ACC112 (cell line): ENCODE measurements around the gene RRBP1.

Experiments
- H2AFZ ChIP-seq: fragments of 200-600 bp; sonication (generic); one replicate; pipeline ENCODE4 v1.6.0; 2017; ENCODE audit warnings: antibody characterized with exemption, low read length; ENCODE audit not compliant: unreplicated experiment
- H3K27ac ChIP-seq: fragments of 200-600 bp; sonication (generic); 2 replicates; pipeline ENCODE4 v1.5.1; 2014; ENCODE audit warnings: low read depth, mild to moderate bottlenecking, antibody characterized with exemption, low read length, moderate library complexity
- H3K27me3 ChIP-seq: fragments of 200-600 bp; sonication (generic); 2 replicates; pipeline ENCODE4 v1.6.1; 2014; ENCODE audit warnings: mild to moderate bottlenecking, antibody characterized with exemption, low read length, moderate library complexity, mixed read lengths; ENCODE audit not compliant: insufficient read depth
- H3K36me3 ChIP-seq: fragments of 200-600 bp; sonication (generic); 2 replicates; pipeline ENCODE4 v1.6.1; 2016; ENCODE audit warnings: mild to moderate bottlenecking, antibody characterized with exemption, low read length, moderate library complexity, mixed read lengths; ENCODE audit not compliant: insufficient read depth
- H3K4me1 ChIP-seq: fragments of 200-600 bp; sonication (generic); one replicate; pipeline ENCODE4 v1.6.1; 2016; ENCODE audit warnings: low read length, mixed read lengths; ENCODE audit not compliant: insufficient read depth, unreplicated experiment, control insufficient read depth
- H3K4me3 ChIP-seq: fragments of 200-600 bp; sonication (generic); 2 replicates; pipeline ENCODE4 v1.5.1; 2014; ENCODE audit warnings: mild to moderate bottlenecking, low read depth, low read length
- H3K79me2 ChIP-seq: fragments of 200-600 bp; sonication (generic); one replicate; pipeline ENCODE4 v1.6.0; 2016; ENCODE audit warnings: low read length; ENCODE audit not compliant: control insufficient read depth, unreplicated experiment, insufficient read depth

The RRBP1 gene

GRCh38 chr20:17721802-17722486, 39.9 kb upstream of the RRBP1 start:
- Histone ChIP-seq H2AFZ (no peak overlapping the region), H3K36me3 (no peaks in the 10 kb centered on the region), H3K4me1 (no peaks in the 10 kb centered on the region), H3K27ac (no peak overlapping the region), H3K4me3 (no peak overlapping the region), H3K79me2 (no peaks in the 10 kb centered on the region), H3K27me3 (peaks cover 26% of the 10 kb centered on the region)

- Histone ChIP-seq H3K27ac (no peak overlapping the region), H3K79me2 (no peaks in the 10 kb centered on the region), H2AFZ (no peak overlapping the region), H3K4me1 (no peaks in the 10 kb centered on the region), H3K4me3 (no peak overlapping the region), H3K27me3 (peaks cover 26% of the 10 kb centered on the region), H3K36me3 (no peaks in the 10 kb centered on the region)
Measured at GRCh38 chr20:17720755-17721154, 38.7 kb upstream of the RRBP1 start.

DNA sequence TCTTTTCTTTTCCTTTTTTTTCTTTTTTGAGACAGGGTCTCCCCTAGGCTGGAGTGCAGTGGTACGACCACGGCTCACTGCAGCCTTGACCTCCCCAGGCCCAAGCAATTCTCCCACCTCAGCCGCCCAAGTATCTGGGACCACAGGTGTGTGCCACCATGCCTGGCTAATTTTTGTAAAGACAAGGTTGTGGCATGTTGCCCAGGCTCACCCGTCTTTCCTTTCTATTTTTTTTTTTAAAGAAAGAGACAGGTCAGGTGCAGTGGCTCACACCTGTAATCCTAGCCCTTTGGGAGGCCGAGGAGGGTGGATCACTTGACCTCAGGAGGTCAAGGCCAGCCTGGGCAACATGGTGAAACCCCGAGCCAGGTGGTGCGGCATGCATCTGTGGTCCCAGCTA, 34.3 kb upstream of the RRBP1 start:
- Histone ChIP-seq H2AFZ (no peak overlapping the region), H3K27ac (no peak overlapping the region), H3K4me3 (no peak overlapping the region), H3K4me1 (no peaks in the 10 kb centered on the region), H3K79me2 (no peaks in the 10 kb centered on the region), H3K36me3 (no peaks in the 10 kb centered on the region), H3K27me3 (0 out of 2 replicates have a peak, but pooled peaks cover 5% of the 10 kb centered on the region)

GRCh38 chr20:17715075-17715474, 33.0 kb upstream of the RRBP1 start:
- Histone ChIP-seq H3K4me3 (no peak overlapping the region), H3K4me1 (no peaks in the 10 kb centered on the region), H3K27me3 (0 out of 2 replicates have a peak, but pooled peaks cover 5% of the 10 kb centered on the region), H2AFZ (no peak overlapping the region), H3K36me3 (no peaks in the 10 kb centered on the region), H3K79me2 (no peaks in the 10 kb centered on the region), H3K27ac (no peak overlapping the region)

DNA sequence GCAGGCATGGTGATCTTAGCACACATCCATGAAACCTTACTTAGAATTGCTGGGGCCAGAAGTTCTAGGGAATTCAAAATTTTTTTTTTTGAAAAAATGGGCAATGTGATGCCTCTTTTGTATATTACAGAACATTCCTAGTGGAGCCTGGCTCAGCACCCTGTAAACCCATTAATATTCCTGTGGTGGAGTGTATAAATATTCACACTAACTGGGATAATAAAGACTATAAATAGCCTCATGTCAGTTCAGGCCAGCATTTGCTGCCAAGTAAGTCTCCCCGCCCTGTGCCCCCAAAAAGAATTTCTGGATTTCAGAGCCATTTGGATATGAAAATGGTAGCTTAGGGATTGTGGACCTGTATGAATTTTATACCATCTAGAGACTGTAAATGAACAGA, 32.6 kb upstream of the RRBP1 start:
- Histone ChIP-seq H3K4me3 (no peak overlapping the region), H3K79me2 (no peaks in the 10 kb centered on the region), H3K27ac (no peak overlapping the region), H3K36me3 (no peaks in the 10 kb centered on the region), H2AFZ (no peak overlapping the region), H3K27me3 (0 out of 2 replicates have a peak, but pooled peaks cover 5% of the 10 kb centered on the region), H3K4me1 (no peaks in the 10 kb centered on the region)

DNA sequence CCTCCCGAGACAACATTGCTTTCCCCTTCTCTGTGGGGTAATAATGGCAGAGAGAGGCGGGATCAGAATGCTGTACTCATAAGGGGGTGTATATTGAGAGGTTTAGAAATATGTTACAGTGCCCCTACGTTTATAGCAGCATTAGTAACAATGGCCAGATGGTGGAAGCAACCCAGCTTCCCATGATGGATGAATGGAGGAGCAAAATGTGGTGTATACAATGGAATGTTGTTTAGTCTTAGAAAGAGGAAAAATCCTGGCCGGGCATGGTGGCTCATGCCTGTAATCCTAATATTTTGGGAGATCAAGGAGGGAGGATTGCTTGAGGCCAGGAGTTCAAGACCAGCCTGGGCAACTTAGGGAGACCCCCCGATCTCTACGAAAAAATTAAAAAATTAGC, 30.7 kb upstream of the RRBP1 start:
- H3K4me1 ChIP-seq: no peaks in the 10 kb centered on the region
- no peaks in the 10 kb centered on the region for H3K36me3 ChIP-seq
- H3K27me3 ChIP-seq: 0 out of 2 replicates have a peak, but pooled peaks cover 5% of the 10 kb centered on the region

DNA sequence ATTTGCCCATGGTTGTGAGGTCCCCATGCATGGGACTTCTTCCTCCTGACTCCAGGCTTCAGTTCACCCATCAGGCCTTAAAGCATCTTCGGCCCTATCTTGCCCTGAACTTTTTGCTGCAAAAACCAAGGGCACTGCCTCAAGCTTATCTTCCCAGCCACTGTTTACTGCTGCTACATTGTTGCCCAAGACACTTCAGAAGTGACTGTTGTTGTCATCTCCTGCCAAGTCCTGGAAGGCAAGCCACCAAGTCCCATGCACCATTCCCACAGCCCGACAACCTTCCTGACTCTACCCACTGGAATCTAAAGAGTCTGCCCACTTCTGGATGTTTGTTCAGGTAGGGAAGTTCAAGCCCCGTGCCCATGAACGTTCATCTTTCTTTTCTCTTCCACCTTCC, 30.2 kb upstream of the RRBP1 start:
- no peak overlapping the region for H2AFZ ChIP-seq
- H3K4me1 ChIP-seq: no peaks in the 10 kb centered on the region
- H3K27me3 ChIP-seq: 0 out of 2 replicates have a peak, but pooled peaks cover 2% of the 10 kb centered on the region
- no peaks in the 10 kb centered on the region for H3K36me3 ChIP-seq
- no peaks in the 10 kb centered on the region for H3K79me2 ChIP-seq
- no peak overlapping the region for H3K4me3 ChIP-seq
- H3K27ac ChIP-seq: no peak overlapping the region

More for the DNA sequence above, 30.7 kb upstream of the RRBP1 start:
- Histone ChIP-seq H3K4me3 (no peak overlapping the region), H2AFZ (no peak overlapping the region), H3K27ac (no peak overlapping the region), H3K79me2 (no peaks in the 10 kb centered on the region)

DNA sequence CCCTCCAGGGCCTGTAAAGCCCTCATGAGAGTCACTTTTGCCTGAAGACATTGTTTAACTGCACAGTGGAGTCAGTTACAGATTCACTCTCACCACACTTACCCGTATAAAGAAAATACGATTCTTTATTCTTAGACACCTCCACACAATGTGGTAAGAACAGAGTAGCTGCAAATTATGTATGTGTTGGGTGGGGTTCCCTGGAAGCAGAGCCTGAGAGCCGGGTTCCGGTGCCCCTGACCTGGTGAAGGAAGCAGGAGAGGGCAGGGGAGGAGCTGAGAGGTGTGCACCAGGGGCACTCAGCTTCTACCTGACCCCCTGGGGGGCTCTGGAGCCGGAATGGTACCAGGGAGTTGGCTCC, 29.2 kb upstream of the RRBP1 start:
- no peaks in the 10 kb centered on the region for H3K36me3 ChIP-seq
- H3K79me2 ChIP-seq: no peaks in the 10 kb centered on the region
- no peak overlapping the region for H3K27ac ChIP-seq
- H3K27me3 ChIP-seq: no peaks in the 10 kb centered on the region
- H3K4me3 ChIP-seq: no peak overlapping the region
- no peak overlapping the region for H2AFZ ChIP-seq
- H3K4me1 ChIP-seq: no peaks in the 10 kb centered on the region

DNA sequence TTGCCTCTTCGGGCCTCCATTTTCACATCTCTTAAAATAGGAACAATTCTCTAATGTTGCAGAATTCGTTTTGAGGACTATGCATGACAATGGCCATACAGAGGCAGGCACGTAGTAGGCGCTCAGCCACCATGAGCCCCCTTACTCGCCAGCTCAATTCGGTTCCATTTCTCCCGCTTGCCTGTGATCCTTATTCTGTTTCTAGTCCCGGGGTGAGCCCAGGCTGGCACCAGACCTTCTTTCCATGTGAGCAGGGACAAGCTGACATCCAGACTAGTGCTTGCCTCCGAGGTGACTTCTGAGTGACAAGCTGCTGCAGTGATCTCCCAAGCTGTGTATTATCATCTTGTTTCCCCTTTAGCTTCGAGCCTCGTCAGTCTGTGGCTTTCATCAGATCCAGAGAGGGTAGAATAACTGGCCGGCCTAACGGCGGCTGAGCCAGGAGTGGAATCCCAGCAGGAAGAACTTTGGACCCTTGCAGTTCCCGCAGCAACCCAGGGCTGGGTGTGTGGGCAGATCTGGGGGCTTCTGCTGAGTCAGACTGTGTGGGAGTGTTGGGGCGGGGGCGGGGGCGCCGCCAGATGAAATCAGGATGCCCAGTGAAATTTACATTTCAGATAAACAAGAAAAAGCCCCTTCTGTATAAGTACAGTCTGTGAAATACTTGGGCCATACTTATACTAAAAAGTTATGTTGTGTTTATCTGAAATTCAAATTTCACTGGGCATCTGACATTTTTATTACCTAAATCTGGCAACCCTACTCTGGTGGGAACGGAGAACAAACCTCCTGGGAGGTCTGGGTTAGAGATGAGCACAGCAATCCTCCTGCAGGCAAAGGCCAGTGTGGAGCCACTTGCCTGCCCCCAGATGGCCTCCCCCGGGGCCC, 28.6 kb upstream of the RRBP1 start:
- H3K36me3 ChIP-seq: no peaks in the 10 kb centered on the region
- H3K4me1 ChIP-seq: no peaks in the 10 kb centered on the region
- no peaks in the 10 kb centered on the region for H3K79me2 ChIP-seq
- no peak overlapping the region for H3K27ac ChIP-seq
- no peak overlapping the region for H3K4me3 ChIP-seq
- no peak overlapping the region for H2AFZ ChIP-seq
- no peaks in the 10 kb centered on the region for H3K27me3 ChIP-seq

- Histone ChIP-seq H3K79me2 (no peaks in the 10 kb centered on the region), H3K4me1 (no peaks in the 10 kb centered on the region), H2AFZ (no peak overlapping the region), H3K27me3 (no peaks in the 10 kb centered on the region), H3K4me3 (no peak overlapping the region), H3K36me3 (no peaks in the 10 kb centered on the region), H3K27ac (no peak overlapping the region)
Measured at GRCh38 chr20:17709361-17710293, 27.6 kb upstream of the RRBP1 start.
